ENCODE measurements around the gene TP63. TPM values are rescaled to one million over a fixed set of nuclear protein-coding genes. Genes with fewer than 3 reads are reported as not detected.

The TP63 gene
- total and polyA plus RNA-seq, 7 experiments from 2014 or later = 0.11 to 0.97 (median 0.20) TPM; not detected in 4

- ChIA-PET POLR2A (no interaction called here), CTCF (no interaction called here)
- Histone ChIP-seq H3K4me1 (ENCODE audit: control insufficient read depth in 2 of 2, insufficient read depth in 2 of 2, low read length in 2 of 2) (no peaks in the 10 kb centered on the region), H3K27ac (ENCODE audit: low read depth, low read length) (no peak overlapping the region), H3K27me3 (ENCODE audit: control insufficient read depth in 2 of 2, insufficient read depth in 2 of 2, low read length in 2 of 2) (no peaks in the 10 kb centered on the region), H3K9me3 (ENCODE audit: control insufficient read depth in 2 of 3, low read length in 3 of 3) (no peaks in the 10 kb centered on the region), H3K36me3 (ENCODE audit: control insufficient read depth in 2 of 3, insufficient read depth in 3 of 3, low read length in 3 of 3) (no peaks in the 10 kb centered on the region), H3K4me3 (ENCODE audit: low read length) (no peak overlapping the region)
- no peaks in the 10 kb centered on the region for H3K36me3 Mint-ChIP-seq
- intact Hi-C loops (cut with micrococcal nuclease) = no loop called here
- no peaks in the 10 kb centered on the region for H3K9me3 Mint-ChIP-seq
- H3K4me3 Mint-ChIP-seq = no peak overlapping the region
- H3K4me1 Mint-ChIP-seq = peaks cover 0 to 10% (median 0%) of the 10 kb centered on the region in 7 donors
- ATAC-seq (no peak), DNase-seq (no peak)
- H3K27me3 Mint-ChIP-seq = no peaks in the 10 kb centered on the region
- no peak overlapping the region for H3K27ac Mint-ChIP-seq
These were observed 202.1 kb downstream of the TP63 start for GRCh38 chr3:189833266-189833665.

- Mint-ChIP-seq H3K4me1 (peaks cover 0 to 10% (median 0%) of the 10 kb centered on the region in 7 donors), H3K27ac (no peak overlapping the region), H3K4me3 (no peak overlapping the region), H3K9me3 (no peaks in the 10 kb centered on the region), H3K27me3 (no peaks in the 10 kb centered on the region), H3K36me3 (no peaks in the 10 kb centered on the region)
- intact Hi-C loops (cut with micrococcal nuclease) = no loop called here
- ChIA-PET POLR2A (no interaction called here), CTCF (no interaction called here)
- no peaks in the 10 kb centered on the region for H3K4me1 ChIP-seq (ENCODE audit: control insufficient read depth in 2 of 2, insufficient read depth in 2 of 2, low read length in 2 of 2)
- H3K36me3 ChIP-seq (ENCODE audit: control insufficient read depth in 2 of 3, insufficient read depth in 3 of 3, low read length in 3 of 3) = no peaks in the 10 kb centered on the region
- H3K27me3 ChIP-seq (ENCODE audit: control insufficient read depth in 2 of 2, insufficient read depth in 2 of 2, low read length in 2 of 2) = no peaks in the 10 kb centered on the region
- ATAC-seq = no peak
- H3K4me3 ChIP-seq (ENCODE audit: low read length) = no peak overlapping the region
- no peak overlapping the region for H3K27ac ChIP-seq (ENCODE audit: low read depth, low read length)
- no peaks in the 10 kb centered on the region for H3K9me3 ChIP-seq (ENCODE audit: control insufficient read depth in 2 of 3, low read length in 3 of 3)
- DNase-seq = no peak
These were observed 202.8 kb downstream of the TP63 start for GRCh38 chr3:189833996-189834395.

DNA sequence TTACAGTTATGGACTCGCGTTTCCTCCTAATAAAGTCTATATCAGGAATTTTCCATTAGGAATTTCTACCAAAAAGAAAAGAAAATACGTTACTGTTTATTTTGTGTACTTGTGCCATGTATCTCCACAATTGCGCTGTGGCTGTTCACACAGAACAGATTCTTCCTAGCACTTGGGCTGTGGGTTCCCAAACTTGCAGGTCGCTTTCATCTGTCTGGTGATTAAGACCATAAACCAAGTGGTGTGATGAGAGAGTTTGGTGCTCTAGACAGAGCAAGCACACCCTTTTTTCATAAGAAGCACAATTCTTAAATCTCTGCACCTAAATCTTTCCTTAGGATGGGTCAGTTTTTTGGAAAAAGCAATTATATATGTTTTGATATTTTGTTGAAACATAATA, 203.3 kb downstream of the TP63 start:
- ChIA-PET POLR2A (no interaction called here), CTCF (no interaction called here)
- Mint-ChIP-seq H3K27me3 (no peaks in the 10 kb centered on the region), H3K4me3 (no peak overlapping the region), H3K4me1 (peaks cover 0 to 6% (median 0%) of the 10 kb centered on the region in 7 donors), H3K27ac (no peak overlapping the region), H3K36me3 (no peaks in the 10 kb centered on the region), H3K9me3 (no peaks in the 10 kb centered on the region)
- Histone ChIP-seq H3K36me3 (ENCODE audit: control insufficient read depth in 2 of 3, insufficient read depth in 3 of 3, low read length in 3 of 3) (no peaks in the 10 kb centered on the region), H3K4me3 (ENCODE audit: low read length) (no peak overlapping the region), H3K9me3 (ENCODE audit: control insufficient read depth in 2 of 3, low read length in 3 of 3) (no peaks in the 10 kb centered on the region), H3K27me3 (ENCODE audit: control insufficient read depth in 2 of 2, insufficient read depth in 2 of 2, low read length in 2 of 2) (no peaks in the 10 kb centered on the region), H3K27ac (ENCODE audit: low read depth, low read length) (no peak overlapping the region), H3K4me1 (ENCODE audit: control insufficient read depth in 2 of 2, insufficient read depth in 2 of 2, low read length in 2 of 2) (no peaks in the 10 kb centered on the region)
- no peak for DNase-seq
- intact Hi-C loops (cut with micrococcal nuclease) = no loop called here
- no peak for ATAC-seq

DNA sequence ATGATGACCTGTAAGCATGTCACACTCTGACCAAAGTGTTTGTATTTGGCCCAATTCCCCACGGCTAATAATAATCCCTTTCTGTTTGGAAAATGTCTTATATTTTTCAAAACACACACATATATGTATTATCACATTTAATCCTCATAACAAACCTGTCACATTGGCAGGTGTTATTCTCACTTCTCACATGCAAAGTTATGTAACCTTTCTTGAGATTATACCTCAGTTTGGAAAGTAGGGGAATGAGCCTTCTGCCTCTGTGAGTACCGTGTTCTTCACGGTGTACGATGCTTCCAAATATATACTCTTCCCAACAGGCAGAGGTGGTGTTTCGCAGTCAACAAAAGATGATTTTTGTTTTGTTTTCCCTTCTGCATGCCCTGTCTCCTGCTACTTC, 205.6 kb downstream of the TP63 start:
- ATAC-seq = no peak
- H3K4me1 Mint-ChIP-seq = peaks cover 0 to 8% (median 0%) of the 10 kb centered on the region in 7 donors

DNA sequence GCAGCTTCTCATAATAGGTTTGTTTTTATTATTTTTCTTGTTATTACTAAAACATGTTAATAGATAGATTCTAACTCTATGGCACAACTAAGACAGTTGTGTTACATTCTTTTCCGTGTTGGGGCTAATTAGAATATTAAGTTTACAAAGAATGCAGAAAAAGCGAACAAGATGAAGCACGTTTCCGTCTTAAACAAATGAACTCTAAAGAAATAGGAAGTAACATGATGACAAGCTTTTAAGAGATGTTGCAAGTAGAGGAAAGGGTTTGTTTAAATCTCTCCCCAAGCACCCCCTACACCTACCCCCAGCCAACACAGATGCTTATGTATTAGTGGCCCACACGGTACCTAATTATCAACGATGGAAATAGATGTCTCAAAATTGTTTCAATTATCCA, 207.1 kb downstream of the TP63 start:
- H3K36me3 ChIP-seq (ENCODE audit: control insufficient read depth in 2 of 3, insufficient read depth in 3 of 3, low read length in 3 of 3) = no peaks in the 10 kb centered on the region
- CTCF ChIA-PET = no interaction called here
- H3K27me3 ChIP-seq (ENCODE audit: control insufficient read depth in 2 of 2, insufficient read depth in 2 of 2, low read length in 2 of 2) = no peaks in the 10 kb centered on the region
- peaks cover 0 to 1% (median 0%) of the 10 kb centered on the region in 5 donors for H3K36me3 Mint-ChIP-seq
- no peaks in the 10 kb centered on the region for H3K4me1 ChIP-seq (ENCODE audit: control insufficient read depth in 2 of 2, insufficient read depth in 2 of 2, low read length in 2 of 2)
- POLR2A ChIA-PET = no interaction called here
- H3K9me3 ChIP-seq (ENCODE audit: control insufficient read depth in 2 of 3, low read length in 3 of 3) = no peaks in the 10 kb centered on the region
- no peak overlapping the region for H3K27ac ChIP-seq (ENCODE audit: low read depth, low read length)
- H3K4me3 Mint-ChIP-seq = no peak overlapping the region
- DNase-seq (no peak), ATAC-seq (no peak)
- intact Hi-C loops (cut with micrococcal nuclease) = no loop called here
- peaks cover 0 to 12% (median 0%) of the 10 kb centered on the region in 7 donors for H3K4me1 Mint-ChIP-seq
- peaks cover 0 to 2% (median 0%) of the 10 kb centered on the region in 11 donors for H3K9me3 Mint-ChIP-seq
- H3K27ac Mint-ChIP-seq = peak overlapping the region in 1 of 9 donors; percentile 13
- no peaks in the 10 kb centered on the region for H3K27me3 Mint-ChIP-seq
- H3K4me3 ChIP-seq (ENCODE audit: low read length) = no peak overlapping the region

More for the DNA sequence above, 205.6 kb downstream of the TP63 start:
- Mint-ChIP-seq H3K4me3 (no peak overlapping the region), H3K27ac (no peak overlapping the region), H3K36me3 (peaks cover 0 to 1% (median 0%) of the 10 kb centered on the region in 5 donors), H3K27me3 (no peaks in the 10 kb centered on the region), H3K9me3 (peaks cover 0 to 2% (median 0%) of the 10 kb centered on the region in 11 donors)
- POLR2A ChIA-PET = no interaction called here
- Histone ChIP-seq H3K4me3 (ENCODE audit: low read length) (no peak overlapping the region), H3K4me1 (ENCODE audit: control insufficient read depth in 2 of 2, insufficient read depth in 2 of 2, low read length in 2 of 2) (no peaks in the 10 kb centered on the region), H3K27me3 (ENCODE audit: control insufficient read depth in 2 of 2, insufficient read depth in 2 of 2, low read length in 2 of 2) (no peaks in the 10 kb centered on the region), H3K36me3 (ENCODE audit: control insufficient read depth in 2 of 3, insufficient read depth in 3 of 3, low read length in 3 of 3) (no peaks in the 10 kb centered on the region), H3K9me3 (ENCODE audit: control insufficient read depth in 2 of 3, low read length in 3 of 3) (no peaks in the 10 kb centered on the region), H3K27ac (ENCODE audit: low read depth, low read length) (no peak overlapping the region)
- CTCF ChIA-PET = no interaction called here
- no peak for DNase-seq
- intact Hi-C loops (cut with micrococcal nuclease) = no loop called here

- Mint-ChIP-seq H3K4me3 (no peak overlapping the region), H3K27ac (no peak overlapping the region), H3K9me3 (peaks cover 0 to 2% (median 0%) of the 10 kb centered on the region in 11 donors), H3K27me3 (no peaks in the 10 kb centered on the region), H3K4me1 (peaks cover 0 to 12% (median 0%) of the 10 kb centered on the region in 7 donors), H3K36me3 (peaks cover 0 to 1% (median 0%) of the 10 kb centered on the region in 5 donors)
- intact Hi-C loops (cut with micrococcal nuclease) = no loop called here
- no peak for DNase-seq
- ATAC-seq = no peak
- Histone ChIP-seq H3K36me3 (ENCODE audit: control insufficient read depth in 2 of 3, insufficient read depth in 3 of 3, low read length in 3 of 3) (no peaks in the 10 kb centered on the region), H3K27me3 (ENCODE audit: control insufficient read depth in 2 of 2, insufficient read depth in 2 of 2, low read length in 2 of 2) (no peaks in the 10 kb centered on the region), H3K4me1 (ENCODE audit: control insufficient read depth in 2 of 2, insufficient read depth in 2 of 2, low read length in 2 of 2) (no peaks in the 10 kb centered on the region), H3K27ac (ENCODE audit: low read depth, low read length) (no peak overlapping the region), H3K9me3 (ENCODE audit: control insufficient read depth in 2 of 3, low read length in 3 of 3) (no peaks in the 10 kb centered on the region), H3K4me3 (ENCODE audit: low read length) (no peak overlapping the region)
- ChIA-PET CTCF (no interaction called here), POLR2A (no interaction called here)
These were observed 208.4 kb downstream of the TP63 start for GRCh38 chr3:189839576-189839975.

DNA sequence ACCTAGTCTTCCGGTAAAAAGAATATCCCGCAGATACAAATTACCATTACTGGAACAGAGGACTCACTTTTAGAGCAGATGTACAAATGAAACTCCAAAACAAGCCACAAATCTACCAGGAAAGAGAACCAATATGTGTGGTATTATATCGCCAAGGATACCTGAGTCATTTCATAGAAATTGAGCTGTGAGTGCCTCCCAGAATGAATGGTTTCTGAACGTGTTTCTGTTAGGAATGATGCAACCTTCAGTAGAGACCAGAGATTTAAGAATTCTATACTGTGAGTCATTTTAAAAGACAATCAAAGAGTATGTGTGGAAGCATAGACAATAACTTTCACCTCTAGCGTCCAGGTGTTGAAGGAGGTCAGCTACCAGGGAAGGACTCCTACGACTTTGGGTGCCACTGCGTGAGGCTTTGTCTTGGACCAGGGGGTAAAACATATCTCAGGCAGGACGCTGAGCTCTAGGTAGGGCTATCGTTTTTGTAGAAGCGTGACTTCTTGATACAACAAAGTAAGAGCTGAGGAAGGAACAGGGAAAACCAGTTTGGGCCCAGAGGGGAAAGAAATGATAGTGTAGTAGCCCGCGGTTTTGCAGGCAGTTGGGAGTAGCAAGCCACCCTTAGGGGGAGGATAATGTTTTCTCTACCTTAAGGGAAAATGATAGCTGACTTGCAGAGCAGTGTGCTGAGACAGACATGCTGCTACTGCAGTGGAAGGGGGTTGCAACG, 210.4 kb downstream of the TP63 start:
- no peaks in the 10 kb centered on the region for H3K27me3 Mint-ChIP-seq
- H3K27me3 ChIP-seq (ENCODE audit: control insufficient read depth in 2 of 2, insufficient read depth in 2 of 2, low read length in 2 of 2) = no peaks in the 10 kb centered on the region
- intact Hi-C loops (cut with micrococcal nuclease) = no loop called here
- H3K27ac ChIP-seq (ENCODE audit: low read depth, low read length) = no peak overlapping the region
- no peaks in the 10 kb centered on the region for H3K9me3 ChIP-seq (ENCODE audit: control insufficient read depth in 2 of 3, low read length in 3 of 3)
- H3K27ac Mint-ChIP-seq = no peak overlapping the region
- DNase-seq (no peak), ATAC-seq (no peak)
- POLR2A ChIA-PET = no interaction called here
- no peak overlapping the region for H3K4me3 Mint-ChIP-seq
- H3K4me3 ChIP-seq (ENCODE audit: low read length) = no peak overlapping the region
- H3K4me1 Mint-ChIP-seq = peaks cover 0 to 12% (median 0%) of the 10 kb centered on the region in 7 donors
- H3K36me3 ChIP-seq (ENCODE audit: control insufficient read depth in 2 of 3, insufficient read depth in 3 of 3, low read length in 3 of 3) = no peaks in the 10 kb centered on the region
- H3K4me1 ChIP-seq (ENCODE audit: control insufficient read depth in 2 of 2, insufficient read depth in 2 of 2, low read length in 2 of 2) = no peaks in the 10 kb centered on the region
- peaks cover 0 to 2% (median 0%) of the 10 kb centered on the region in 11 donors for H3K9me3 Mint-ChIP-seq
- peaks cover 0 to 1% (median 0%) of the 10 kb centered on the region in 5 donors for H3K36me3 Mint-ChIP-seq
- CTCF ChIA-PET = no interaction called here
